ENCODE measurements around the gene IL1R1.

Gene IL1R1

GRCh38 chr2:102142829-102143449 lies 393 bp downstream of the IL1R1 start:
- Mint-ChIP-seq H3K9me3 (peaks cover 53 to 59% of the 10 kb centered on the region in 2 donors), H3K27me3 (peaks cover 51% of the 10 kb centered on the region), H3K4me1 (peaks cover 52% of the 10 kb centered on the region), H3K27ac (peak overlapping the region in 1 of 2 donors; percentile 87), H3K4me3 (peak overlapping the region; percentile 54 to 64)
- DNase-seq (no peak), ATAC-seq (peak; percentile 21)

GRCh38 chr2:102143450-102143985 lies 972 bp downstream of the IL1R1 start:
- Mint-ChIP-seq H3K4me3 (peak overlapping the region; percentile 54 to 64), H3K27ac (no peak overlapping the region), H3K9me3 (peaks cover 56 to 65% of the 10 kb centered on the region in 2 donors), H3K4me1 (peaks cover 52% of the 10 kb centered on the region), H3K27me3 (peaks cover 51% of the 10 kb centered on the region)
- no peak for ATAC-seq
- DNase-seq: no peak

- Mint-ChIP-seq H3K27ac (no peak overlapping the region), H3K9me3 (peaks cover 60 to 69% of the 10 kb centered on the region in 2 donors), H3K27me3 (peaks cover 51% of the 10 kb centered on the region), H3K4me1 (peaks cover 50% of the 10 kb centered on the region), H3K4me3 (no peak overlapping the region)
- no peak for DNase-seq
- no peak for ATAC-seq
These were observed 1.6 kb downstream of the IL1R1 start for GRCh38 chr2:102144128-102144527.

- ATAC-seq (no peak), DNase-seq (no peak)
- Mint-ChIP-seq H3K27me3 (peaks cover 51% of the 10 kb centered on the region), H3K4me1 (peaks cover 40% of the 10 kb centered on the region), H3K27ac (no peak overlapping the region), H3K4me3 (no peak overlapping the region), H3K9me3 (peaks cover 61 to 71% of the 10 kb centered on the region in 2 donors)
These were observed 2.6 kb downstream of the IL1R1 start for GRCh38 chr2:102145107-102145506.

GRCh38 chr2:102145934-102146333 lies 3.4 kb downstream of the IL1R1 start:
- Mint-ChIP-seq H3K4me1 (peaks cover 33% of the 10 kb centered on the region), H3K9me3 (peaks cover 58 to 79% of the 10 kb centered on the region in 2 donors), H3K27ac (no peak overlapping the region), H3K4me3 (no peak overlapping the region), H3K27me3 (peaks cover 43% of the 10 kb centered on the region)
- DNase-seq (no peak), ATAC-seq (no peak)

GRCh38 chr2:102147935-102148334 lies 5.4 kb downstream of the IL1R1 start:
- peak; percentile 50 to 81 for DNase-seq
- no peak overlapping the region for H3K4me3 Mint-ChIP-seq
- peak overlapping the region; percentile 36 to 93 for H3K27ac Mint-ChIP-seq
- peak; percentile 93 for ATAC-seq
- peaks cover 25% of the 10 kb centered on the region for H3K4me1 Mint-ChIP-seq
- peaks cover 23% of the 10 kb centered on the region for H3K27me3 Mint-ChIP-seq
- H3K9me3 Mint-ChIP-seq: peaks cover 68 to 87% of the 10 kb centered on the region in 2 donors

- H3K9me3 Mint-ChIP-seq: peaks cover 71 to 87% of the 10 kb centered on the region in 2 donors
- no peak for ATAC-seq
- DNase-seq: no peak
- H3K4me1 Mint-ChIP-seq: peaks cover 21% of the 10 kb centered on the region
- peaks cover 13% of the 10 kb centered on the region for H3K27me3 Mint-ChIP-seq
- H3K4me3 Mint-ChIP-seq: no peak overlapping the region
- H3K27ac Mint-ChIP-seq: no peak overlapping the region
These were observed 6.7 kb downstream of the IL1R1 start for GRCh38 chr2:102149243-102149642.

GRCh38 chr2:102149644-102150455 lies 7.3 kb downstream of the IL1R1 start:
- H3K27ac Mint-ChIP-seq: no peak overlapping the region
- no peak for DNase-seq
- H3K27me3 Mint-ChIP-seq: peaks cover 8% of the 10 kb centered on the region
- ATAC-seq: no peak
- no peak overlapping the region for H3K4me3 Mint-ChIP-seq
- H3K4me1 Mint-ChIP-seq: peaks cover 21% of the 10 kb centered on the region
- peaks cover 74 to 81% of the 10 kb centered on the region in 2 donors for H3K9me3 Mint-ChIP-seq

GRCh38 chr2:102154364-102154763 lies 11.8 kb downstream of the IL1R1 start:
- ATAC-seq: no peak
- Mint-ChIP-seq H3K27ac (no peak overlapping the region), H3K4me3 (no peak overlapping the region), H3K27me3 (no peaks in the 10 kb centered on the region), H3K4me1 (no peaks in the 10 kb centered on the region), H3K9me3 (peaks cover 35 to 45% of the 10 kb centered on the region in 2 donors)
- no peak for DNase-seq

- Mint-ChIP-seq H3K4me3 (no peak overlapping the region), H3K9me3 (peaks cover 28 to 41% of the 10 kb centered on the region in 2 donors), H3K27me3 (no peaks in the 10 kb centered on the region), H3K27ac (no peak overlapping the region), H3K4me1 (no peaks in the 10 kb centered on the region)
- DNase-seq (no peak), ATAC-seq (no peak)
These were observed 12.6 kb downstream of the IL1R1 start for GRCh38 chr2:102154946-102155702.

GRCh38 chr2:102155703-102156515 lies 13.4 kb downstream of the IL1R1 start:
- Mint-ChIP-seq H3K27me3 (no peaks in the 10 kb centered on the region), H3K27ac (no peak overlapping the region), H3K4me1 (no peaks in the 10 kb centered on the region), H3K9me3 (peaks cover 27 to 45% of the 10 kb centered on the region in 2 donors), H3K4me3 (no peak overlapping the region)
- DNase-seq: no peak
- no peak for ATAC-seq

GRCh38 chr2:102158011-102158755 lies 15.6 kb downstream of the IL1R1 start:
- H3K4me3 Mint-ChIP-seq: no peak overlapping the region
- no peak overlapping the region for H3K27ac Mint-ChIP-seq
- no peak for DNase-seq
- no peaks in the 10 kb centered on the region for H3K4me1 Mint-ChIP-seq
- H3K27me3 Mint-ChIP-seq: no peaks in the 10 kb centered on the region
- peaks cover 15 to 32% of the 10 kb centered on the region in 2 donors for H3K9me3 Mint-ChIP-seq
- ATAC-seq: no peak

- DNase-seq: no peak
- ATAC-seq: no peak
These were observed 16.7 kb downstream of the IL1R1 start for GRCh38 chr2:102159295-102159694.

GRCh38 chr2:102166189-102166845 lies 23.8 kb downstream of the IL1R1 start:
- no peak for DNase-seq
- ATAC-seq: peak; percentile 15

More at GRCh38 chr2:102159295-102159694, 16.7 kb downstream of the IL1R1 start:
- Mint-ChIP-seq H3K27me3 (no peaks in the 10 kb centered on the region), H3K4me3 (no peak overlapping the region), H3K4me1 (no peaks in the 10 kb centered on the region), H3K9me3 (peaks cover 7 to 22% of the 10 kb centered on the region in 2 donors), H3K27ac (no peak overlapping the region)

More at GRCh38 chr2:102166189-102166845, 23.8 kb downstream of the IL1R1 start:
- Mint-ChIP-seq H3K27ac (peak overlapping the region in 1 of 2 donors; percentile 88), H3K4me1 (peaks cover 18% of the 10 kb centered on the region), H3K4me3 (peak overlapping the region in 1 of 2 donors; percentile 27), H3K9me3 (no peaks in the 10 kb centered on the region), H3K27me3 (no peaks in the 10 kb centered on the region)

Data from stimulated activated naive CD8-positive, alpha-beta T cell treated with anti-CD3 and anti-CD28 coated beads, Interleukin-15, amount 100 ng/mL, for 72 hours (primary cell).